H1 (cell line): ENCODE results near the gene FOXF1. TPM values are rescaled to one million over a fixed set of nuclear protein-coding genes. Genes with fewer than 3 reads are reported as not detected.

ENCODE experiments used
- CTCF ChIA-PET: fragments of 300-600 bp; sonication (Branson Sonifier 250); formaldehyde crosslinking; loops from one replicate; lab custom pipeline; 2021; ENCODE audit not compliant: partially characterized antibody; lab: Charles Lee
- POLR2A ChIA-PET: fragments of 300-600 bp; sonication (Branson Sonifier 250); formaldehyde crosslinking; loops from one replicate; lab custom pipeline; 2021; ENCODE audit warnings: inconsistent platforms; ENCODE audit not compliant: partially characterized antibody; lab: Charles Lee
- DNase-seq, 2 experiments: peaks; one replicate each; pipeline versions ENCODE4 v3.0.0 to v3.0.0-alpha.2; 2010 to 2022; ENCODE audit warnings: low spot score in 2 of 2, low read depth in 1 of 2, mixed read lengths in 1 of 2
- FAIRE-seq: peaks from 2 replicates; lab custom pipeline; 2011; peaks lifted over from hg19 to GRCh38; lab: Jason Lieb, UNC
- H2AFZ ChIP-seq: 2 replicates; pipeline ENCODE4 v1.8.1; 2012; ENCODE audit warnings: low read length, inconsistent platforms
- H2AK5ac ChIP-seq: 2 replicates; pipeline ENCODE4 v1.6.1; 2013; ENCODE audit warnings: low read depth, low read length
- H2BK120ac ChIP-seq: replicated peaks from 2 replicates; pipeline ENCODE3; 2013; ENCODE audit warnings: low read depth, low read length, inconsistent platforms
- H2BK12ac ChIP-seq: 2 replicates; pipeline ENCODE4 v1.6.1; 2013; ENCODE audit warnings: low read depth, low read length
- H2BK15ac ChIP-seq: 2 replicates; pipeline ENCODE4 v1.6.1; 2013; ENCODE audit warnings: low read length
- H2BK20ac ChIP-seq: 2 replicates; pipeline ENCODE4 v1.6.1; 2013; ENCODE audit warnings: low read length
- H2BK5ac ChIP-seq: 2 replicates; pipeline ENCODE4 v1.6.1; 2013; ENCODE audit warnings: low read depth, low read length
- H3K14ac ChIP-seq: 2 replicates; pipeline ENCODE4 v1.6.1; 2013; ENCODE audit warnings: inconsistent platforms; ENCODE audit not compliant: insufficient read length
- H3K18ac ChIP-seq: 2 replicates; pipeline ENCODE4 v1.6.1; 2013; ENCODE audit warnings: low read length; ENCODE audit errors: extremely low read depth
- H3K23ac ChIP-seq: 2 replicates; pipeline ENCODE4 v1.6.1; 2013; ENCODE audit warnings: inconsistent platforms; ENCODE audit not compliant: insufficient read length
- H3K23me2 ChIP-seq: 2 replicates; pipeline ENCODE4 v1.6.1; 2013; ENCODE audit warnings: low read depth, low read length
- H3K27ac ChIP-seq: 2 replicates; pipeline ENCODE4 v1.6.1; 2011; ENCODE audit warnings: low read depth, low read length, inconsistent platforms
- H3K27me3 ChIP-seq, 4 experiments: replicated peaks in 1 of 4; 1 replicate in 1 of 4; 2 replicates in 3 of 4; pipeline versions ENCODE4 v1.6.1 to v1.8.1; 2011 to 2013; ENCODE audit warnings: low read length in 3 of 4, mild to moderate bottlenecking in 3 of 4, inconsistent platforms in 2 of 4, mixed read lengths in 2 of 4, moderate library complexity in 1 of 4; ENCODE audit not compliant: control insufficient read depth in 3 of 4, insufficient read depth in 3 of 4; ENCODE audit errors: extremely low read depth in 1 of 4
- H3K36me3 ChIP-seq, 4 experiments: 2 replicates each; pipeline versions ENCODE4 v1.6.1 to v1.8.1; 2011 to 2013; ENCODE audit warnings: mild to moderate bottlenecking in 4 of 4, low read length in 3 of 4, moderate library complexity in 2 of 4, control low read depth in 1 of 4, inconsistent platforms in 1 of 4; ENCODE audit not compliant: insufficient read depth in 4 of 4, control insufficient read depth in 2 of 4
- H3K4ac ChIP-seq: replicated peaks from 2 replicates; pipeline ENCODE3; 2013; ENCODE audit warnings: low read length, low read depth, mixed read lengths, inconsistent platforms; ENCODE audit not compliant: insufficient read length
- H3K4me1 ChIP-seq, 4 experiments: replicated peaks in 1 of 4; 1 replicate in 1 of 4; 2 replicates in 3 of 4; pipeline versions ENCODE4 v1.6.1 to v1.8.1; 2011 to 2013; ENCODE audit warnings: low read length in 3 of 4, inconsistent platforms in 2 of 4, mixed read lengths in 1 of 4; ENCODE audit not compliant: insufficient read depth in 4 of 4, control insufficient read depth in 3 of 4
- H3K4me2 ChIP-seq, 2 experiments: 2 replicates each; pipeline versions ENCODE4 v1.6.1 to v1.8.1; 2011 to 2013; ENCODE audit warnings: low read depth in 2 of 2, low read length in 2 of 2, control low read depth in 1 of 2, inconsistent platforms in 1 of 2, mild to moderate bottlenecking in 1 of 2; ENCODE audit not compliant: insufficient read depth in 1 of 2
- H3K4me3 ChIP-seq, 4 experiments: fragments of 200-600, 300-600 bp in 1 of 4; sonication (generic), shearing (Covaris generic), sonication (Bioruptor Twin) in 1 of 4; 2 replicates each; pipeline versions ENCODE4 v1.5.1 to v1.8.1; 2011 to 2016; ENCODE audit warnings: low read length in 4 of 4, low read depth in 3 of 4, control low read depth in 2 of 4, inconsistent platforms in 2 of 4, mild to moderate bottlenecking in 2 of 4, mixed read lengths in 1 of 4, moderate library complexity in 1 of 4; ENCODE audit not compliant: insufficient read depth in 2 of 4; ENCODE audit errors: extremely low read depth in 1 of 4
- H3K56ac ChIP-seq: replicated peaks from 2 replicates; pipeline ENCODE3; 2013; ENCODE audit warnings: low read depth, mild to moderate bottlenecking, mixed read lengths, low read length, inconsistent platforms; ENCODE audit not compliant: insufficient read length
- H3K79me1 ChIP-seq: 2 replicates; pipeline ENCODE4 v1.6.1; 2013; ENCODE audit warnings: low read depth, low read length, control low read depth
- H3K79me2 ChIP-seq, 2 experiments: 2 replicates each; pipeline versions ENCODE4 v1.6.1 to v1.8.1; 2012 to 2013; ENCODE audit warnings: low read length in 2 of 2, mild to moderate bottlenecking in 2 of 2, inconsistent platforms in 1 of 2; ENCODE audit not compliant: insufficient read depth in 2 of 2, control insufficient read depth in 1 of 2
- H3K9ac ChIP-seq, 4 experiments: replicated peaks in 1 of 4; 1 replicate in 1 of 4; 2 replicates in 3 of 4; pipeline versions ENCODE4 v1.6.1 to v1.8.1; 2011 to 2013; ENCODE audit warnings: low read depth in 3 of 4, low read length in 3 of 4, control low read depth in 2 of 4, mild to moderate bottlenecking in 2 of 4, moderate library complexity in 2 of 4, inconsistent platforms in 1 of 4; ENCODE audit errors: extremely low read depth in 1 of 4
- H3K9me3 ChIP-seq, 2 experiments: 2 replicates each; pipeline versions ENCODE4 v1.6.1 to v1.8.1; 2012 to 2013; ENCODE audit warnings: mild to moderate bottlenecking in 2 of 2, moderate library complexity in 2 of 2, control low read depth in 1 of 2, inconsistent platforms in 1 of 2, low read depth in 1 of 2, low read length in 1 of 2, mixed read lengths in 1 of 2; ENCODE audit not compliant: insufficient read depth in 2 of 2
- H4K20me1 ChIP-seq, 2 experiments: replicated peaks in 1 of 2; 2 replicates each; pipeline versions ENCODE3 to v1.8.1; 2011 to 2013; ENCODE audit warnings: inconsistent platforms in 2 of 2, low read length in 2 of 2, mild to moderate bottlenecking in 1 of 2; ENCODE audit not compliant: insufficient read depth in 2 of 2, control insufficient read depth in 1 of 2
- H4K5ac ChIP-seq: 2 replicates; pipeline ENCODE4 v1.6.1; 2013; ENCODE audit warnings: low read length, low read depth, mixed read lengths, inconsistent platforms; ENCODE audit not compliant: insufficient read length
- H4K8ac ChIP-seq: 2 replicates; pipeline ENCODE4 v1.8.0; 2013; ENCODE audit warnings: mild to moderate bottlenecking, moderate library complexity, low read length, inconsistent platforms; ENCODE audit not compliant: insufficient read depth; ENCODE audit errors: extremely low read depth
- H4K91ac ChIP-seq: replicated peaks from 2 replicates; pipeline ENCODE3; 2013; ENCODE audit warnings: low read length, mixed read lengths, inconsistent platforms; ENCODE audit not compliant: insufficient read length
- CTBP2 ChIP-seq: IDR thresholded peaks from 2 replicates; pipeline ENCODE4 v1.7.0; 2011; ENCODE audit warnings: borderline replicate concordance, mild to moderate bottlenecking, moderate library complexity, mixed read lengths, low read length; ENCODE audit not compliant: insufficient read depth, insufficient read length
- EZH2 ChIP-seq: fragments of 200-600 bp; sonication (generic); IDR thresholded peaks from 2 replicates; pipeline ENCODE4 v1.7.1; 2012; ENCODE audit warnings: low read depth, mild to moderate bottlenecking, moderate library complexity, low read length, inconsistent platforms; ENCODE audit not compliant: severe bottlenecking
- GABPA ChIP-seq: IDR thresholded peaks from 2 replicates; pipeline ENCODE4 v1.6.1; 2011; ENCODE audit warnings: mild to moderate bottlenecking, low read length, moderate library complexity, borderline replicate concordance; ENCODE audit not compliant: insufficient read depth
- MAFK ChIP-seq: IDR thresholded peaks from 2 replicates; pipeline ENCODE4 v1.6.1; 2012; ENCODE audit warnings: low read depth, mild to moderate bottlenecking, improper control_type of control experiment, low read length
- RNF2 ChIP-seq: fragments of 200-900, 300-1000 bp; sonication (generic); IDR thresholded peaks from 2 replicates; pipeline ENCODE4 v1.7.1; 2016; ENCODE audit warnings: borderline replicate concordance, low read depth, mild to moderate bottlenecking, antibody characterized with exemption, low read length; ENCODE audit not compliant: poor library complexity, severe bottlenecking; ENCODE audit errors: missing control alignments
- RXRA ChIP-seq: IDR thresholded peaks from 2 replicates; pipeline ENCODE4 v1.6.1; 2011; ENCODE audit warnings: low read depth, mild to moderate bottlenecking, low read length, moderate library complexity; ENCODE audit not compliant: insufficient read depth
- SAP30 ChIP-seq: fragments of 300-600 bp; sonication (generic); IDR thresholded peaks from 2 replicates; pipeline ENCODE4 v1.7.1; 2012; ENCODE audit warnings: low read length, moderate library complexity, mild to moderate bottlenecking, inconsistent platforms; ENCODE audit not compliant: insufficient read depth, insufficient replicate concordance
- SP2 ChIP-seq: IDR thresholded peaks from 2 replicates; pipeline ENCODE4 v1.6.1; 2012; ENCODE audit warnings: mild to moderate bottlenecking, low read length, inconsistent platforms
- SUZ12 ChIP-seq: fragments of 200-600 bp; sonication (generic); IDR thresholded peaks from 2 replicates; pipeline ENCODE4 v1.6.1; 2012; ENCODE audit warnings: mild to moderate bottlenecking, inconsistent platforms, low read length, moderate library complexity, mixed read lengths
- WGBS, 2 experiments: shearing (Covaris generic) in 1 of 2; methylation state at CpG; one replicate each; pipeline versions ENCODE4 v1.1.6 to v1.1.7; 2013 to 2015; ENCODE audit warnings: low lambda C conversion rate in 2 of 2, mixed read lengths in 2 of 2, inconsistent platforms in 1 of 2, low coverage in 1 of 2, missing lambda C conversion rate in 1 of 2; ENCODE audit not compliant: insufficient replicate concordance in 2 of 2, insufficient coverage in 1 of 2, insufficient read length in 1 of 2; ENCODE audit errors: extremely low coverage in 1 of 2, missing lambda C conversion rate in 1 of 2; 5-methylcytosine and 5-hydroxymethylcytosine counted together
- polyA plus RNA-seq, 7 experiments: library from polyadenylated mRNA; depleted of rRNA in 3 of 7; stranded (reverse) in 5 of 7; unstranded in 2 of 7; fragments of >200 nt in 5 of 7; fragments of 200-250 nt in 2 of 7; gene quantifications; 1 replicate in 5 of 7; 2 replicates in 1 of 7; 4 replicates in 1 of 7; pipeline versions ENCODE4 v1.2.1 to v1.2.3, GENCODE V29; 2011 to 2013; ENCODE audit warnings: missing spikeins in 2 of 7, mixed read lengths in 2 of 7
- total RNA-seq: library from RNA; stranded (reverse); fragmentation: NEBNext Ultra II Directional; extraction: Animal tissue kit (Norgen Biotek cat#: 25700); gene quantifications from 2 replicates; pipeline ENCODE4 v1.2.1, GENCODE V29; 2021

The FOXF1 gene
- total and polyA plus RNA-seq, 2 of the 8 experiments (the other 6 are each of a cell fraction or from before 2014, with no cell fraction given): 0.02 TPM; not detected in 1

- Histone ChIP-seq H4K8ac (no peak overlapping the region; the same call in 1 of the 2 replicates), H3K18ac (no peak overlapping the region), H3K23me2 (no peaks in the 10 kb centered on the region; the same call in 1 of the 2 replicates), H3K4me3 (peak overlapping the region in 1 of 4 experiments; percentile 37; a peak in 2 of 8 replicates), H3K9me3 (no peaks in the 10 kb centered on the region; a peak in 1 of 4 replicates), H3K4ac (no peak overlapping the region), H2AK5ac (no peak overlapping the region), H3K27ac (no peak overlapping the region), H3K4me2 (peak overlapping the region; percentile 54 to 56), H3K36me3 (peaks cover 0 to 4% (median 0%) of the 10 kb centered on the region in 4 experiments; a peak in 1 of 8 replicates), H2BK5ac (no peak overlapping the region), H3K27me3 (peaks cover 98 to 100% (median 99%) of the 10 kb centered on the region in 4 experiments), H3K14ac (no peak overlapping the region), H2BK15ac (no peak overlapping the region), H4K20me1 (peaks cover 26 to 38% of the 10 kb centered on the region in 2 experiments), H3K4me1 (peaks cover 4 to 28% (median 17%) of the 10 kb centered on the region in 4 experiments), H4K5ac (no peak overlapping the region), H3K23ac (no peak overlapping the region), H2BK20ac (no peak overlapping the region), H2AFZ (no peak overlapping the region), H3K79me1 (peaks cover 2% of the 10 kb centered on the region), H3K9ac (no peak overlapping the region), H4K91ac (no peak overlapping the region), H3K56ac (no peak overlapping the region), H2BK120ac (no peak overlapping the region), H3K79me2 (no peaks in the 10 kb centered on the region), H2BK12ac (no peak overlapping the region)
- CTCF ChIA-PET: interaction anchor here (0.6 to 1.3 kb wide), 3 partner anchors 12 to 536 kb away, joined by 3 read pairs; partner anchors contain the start of gene FOXF1
- FAIRE-seq: no peak
- POLR2A ChIA-PET: interaction anchor here (0.8 kb wide), 1 partner anchor 18 kb away, joined by 4 read pairs; no protein-coding TSS in a partner anchor
- no peak for DNase-seq
- peak; percentile 100 for TF ChIP-seq SUZ12
- TF ChIP-seq EZH2: peak; percentile 99
- no peak for TF ChIP-seq GABPA
- TF ChIP-seq SAP30: no peak
- TF ChIP-seq CTBP2: peak; percentile 66
- TF ChIP-seq RXRA: no peak
- TF ChIP-seq MAFK: no peak
- TF ChIP-seq SP2: no peak
- peak; percentile 97 for TF ChIP-seq RNF2
- 7% methylated on average over 45 of the region's 61 CpGs; no CpG with 5 or more reads in 1 of the 2 experiments for WGBS, 2 experiments
Observed at GRCh38 chr16:86498671-86499439, 11.5 kb upstream of the FOXF1 start.
